ENCODE measurements around the gene GNB3. TPM values are rescaled to one million over a fixed set of nuclear protein-coding genes. Genes with fewer than 3 reads are reported as not detected.

GNB3 gene
- total RNA-seq, 1 donor from 2014 or later: 10.4 TPM

- TF ChIP-seq CTCF (IDR thresholded peaks at IDR 0.05): no peak
- Histone ChIP-seq H3K9me3 (no peaks in the 10 kb centered on the region), H3K36me3 (no peaks in the 10 kb centered on the region), H3K4me3 (no peak overlapping the region), H3K27me3 (no peaks in the 10 kb centered on the region), H3K27ac (no peak overlapping the region), H3K4me1 (peaks cover 1 to 4% of the 10 kb centered on the region in 2 donors)
- intact Hi-C loops (cut with DNase I): no loop called here
- no peak for DNase-seq (ENCODE audit: low spot score in 2 of 2)
Observed at GRCh38 chr12:6817098-6817497, 23.6 kb upstream of the GNB3 start.

- Histone ChIP-seq H3K36me3 (no peaks in the 10 kb centered on the region), H3K27ac (no peak overlapping the region), H3K9me3 (no peaks in the 10 kb centered on the region), H3K4me3 (no peak overlapping the region), H3K27me3 (no peaks in the 10 kb centered on the region), H3K4me1 (peaks cover 3 to 7% of the 10 kb centered on the region in 2 donors)
- intact Hi-C loops (cut with DNase I): no loop called here
- DNase-seq (ENCODE audit: low spot score in 2 of 2): no peak
- TF ChIP-seq CTCF (IDR thresholded peaks at IDR 0.05): no peak
Observed at GRCh38 chr12:6817662-6818157, 23.0 kb upstream of the GNB3 start.

- Histone ChIP-seq H3K9me3 (no peaks in the 10 kb centered on the region), H3K27me3 (no peaks in the 10 kb centered on the region), H3K36me3 (no peaks in the 10 kb centered on the region), H3K27ac (no peak overlapping the region), H3K4me3 (no peak overlapping the region), H3K4me1 (peaks cover 3 to 7% of the 10 kb centered on the region in 2 donors)
- intact Hi-C loops (cut with DNase I): no loop called here
- no peak for TF ChIP-seq CTCF (IDR thresholded peaks at IDR 0.05)
- no peak for DNase-seq (ENCODE audit: low spot score in 2 of 2)
Observed at GRCh38 chr12:6818222-6818621, 22.5 kb upstream of the GNB3 start.

GRCh38 chr12:6818645-6819044 lies 22.1 kb upstream of the GNB3 start:
- Histone ChIP-seq H3K9me3 (no peaks in the 10 kb centered on the region), H3K27ac (no peak overlapping the region), H3K4me1 (peaks cover 3 to 7% of the 10 kb centered on the region in 2 donors), H3K27me3 (peaks cover 1% of the 10 kb centered on the region), H3K36me3 (no peaks in the 10 kb centered on the region), H3K4me3 (no peak overlapping the region)
- intact Hi-C loops (cut with DNase I): no loop called here
- no peak for TF ChIP-seq CTCF (IDR thresholded peaks at IDR 0.05)
- DNase-seq (ENCODE audit: low spot score in 2 of 2): no peak

GRCh38 chr12:6819106-6820030 lies 21.4 kb upstream of the GNB3 start:
- H3K4me1 ChIP-seq: peaks cover 3 to 7% of the 10 kb centered on the region in 2 donors
- intact Hi-C loops (cut with DNase I): no loop called here
- no peak overlapping the region for H3K4me3 ChIP-seq
- no peak overlapping the region for H3K27ac ChIP-seq
- DNase-seq (ENCODE audit: low spot score in 2 of 2): no peak
- no peaks in the 10 kb centered on the region for H3K36me3 ChIP-seq
- no peaks in the 10 kb centered on the region for H3K9me3 ChIP-seq
- peaks cover 7% of the 10 kb centered on the region for H3K27me3 ChIP-seq
- TF ChIP-seq CTCF (IDR thresholded peaks at IDR 0.05): no peak
